Endothelial cell (in vitro differentiated cells): ENCODE measurements around the gene TMEM212. TPM values are rescaled to one million over a fixed set of nuclear protein-coding genes. Genes with fewer than 3 reads are reported as not detected.

Experiments used
- DNase-seq: peaks from one replicate; pipeline ENCODE4 v3.0.0; 2021; ENCODE audit warnings: low spot score
- H3K27ac Mint-ChIP-seq: one replicate; pipeline ENCODE4 v1.8.0; 2021; ENCODE audit warnings: mixed read lengths, inconsistent platforms; ENCODE audit not compliant: unreplicated experiment
- H3K27me3 Mint-ChIP-seq: one replicate; pipeline ENCODE4 v1.8.0; 2021; ENCODE audit warnings: mild to moderate bottlenecking, moderate library complexity, mixed read lengths, inconsistent platforms; ENCODE audit not compliant: unreplicated experiment
- H3K36me3 Mint-ChIP-seq: one replicate; pipeline ENCODE4 v1.8.0; 2021; ENCODE audit warnings: mild to moderate bottlenecking, low read depth, mixed read lengths, inconsistent platforms; ENCODE audit not compliant: unreplicated experiment
- H3K4me1 Mint-ChIP-seq: one replicate; pipeline ENCODE4 v1.8.0; 2021; ENCODE audit warnings: mild to moderate bottlenecking, mixed read lengths, inconsistent platforms; ENCODE audit not compliant: unreplicated experiment
- H3K4me3 Mint-ChIP-seq: one replicate; pipeline ENCODE4 v1.8.0; 2021; ENCODE audit warnings: mild to moderate bottlenecking, mixed read lengths, inconsistent platforms; ENCODE audit not compliant: unreplicated experiment
- H3K9me3 Mint-ChIP-seq: one replicate; pipeline ENCODE4 v1.8.0; 2021; ENCODE audit warnings: mixed read lengths, inconsistent platforms; ENCODE audit not compliant: unreplicated experiment
- CTCF ChIP-seq: fragments of 200-600 bp; sonication (generic); IDR thresholded peaks from one replicate; pipeline ENCODE4 v1.5.0; 2021; ENCODE audit warnings: antibody characterized with exemption; ENCODE audit not compliant: unreplicated experiment
- total RNA-seq: library from RNA; stranded (reverse); fragmentation: NEBNext Ultra II Directional; extraction: Animal tissue kit (Norgen Biotek cat#: 25700); gene quantifications from one replicate; pipeline ENCODE4 v1.2.1, GENCODE V29; 2021; ENCODE audit not compliant: unreplicated experiment

The TMEM212 gene
- total RNA-seq, 1 donor from 2014 or later, result not detected

GRCh38 chr3:171801738-171802589 is 41.2 kb upstream of the TMEM212 start:
- no peak for TF ChIP-seq CTCF
- H3K27me3 Mint-ChIP-seq, result peaks cover 2% of the 10 kb centered on the region
- H3K9me3 Mint-ChIP-seq, result no peaks in the 10 kb centered on the region
- H3K36me3 Mint-ChIP-seq, result peaks cover 11% of the 10 kb centered on the region
- no peak overlapping the region for H3K27ac Mint-ChIP-seq
- no peak for DNase-seq
- H3K4me3 Mint-ChIP-seq, result no peak overlapping the region
- peaks cover 39% of the 10 kb centered on the region for H3K4me1 Mint-ChIP-seq

- Mint-ChIP-seq H3K27ac (no peak overlapping the region), H3K4me3 (no peak overlapping the region), H3K4me1 (peaks cover 45% of the 10 kb centered on the region), H3K36me3 (peaks cover 11% of the 10 kb centered on the region), H3K9me3 (no peaks in the 10 kb centered on the region), H3K27me3 (peaks cover 2% of the 10 kb centered on the region)
- DNase-seq, result no peak
- TF ChIP-seq CTCF, result no peak
Observed at GRCh38 chr3:171802590-171802956, 40.6 kb upstream of the TMEM212 start.

- peaks cover 46% of the 10 kb centered on the region for H3K4me1 Mint-ChIP-seq
- H3K4me3 Mint-ChIP-seq, result no peak overlapping the region
- H3K27ac Mint-ChIP-seq, result no peak overlapping the region
- peaks cover 14% of the 10 kb centered on the region for H3K36me3 Mint-ChIP-seq
- no peak for TF ChIP-seq CTCF
- no peaks in the 10 kb centered on the region for H3K9me3 Mint-ChIP-seq
- H3K27me3 Mint-ChIP-seq, result peaks cover 4% of the 10 kb centered on the region
- DNase-seq, result no peak
Observed at GRCh38 chr3:171803044-171803443, 40.1 kb upstream of the TMEM212 start.

- Mint-ChIP-seq H3K4me3 (no peak overlapping the region), H3K27me3 (peaks cover 11% of the 10 kb centered on the region), H3K27ac (peak overlapping the region; percentile 22), H3K9me3 (no peaks in the 10 kb centered on the region), H3K36me3 (peaks cover 14% of the 10 kb centered on the region), H3K4me1 (peaks cover 46% of the 10 kb centered on the region)
- no peak for TF ChIP-seq CTCF
- no peak for DNase-seq
Observed at GRCh38 chr3:171804618-171805389, 38.3 kb upstream of the TMEM212 start.

- DNase-seq, result no peak
- Mint-ChIP-seq H3K36me3 (peaks cover 14% of the 10 kb centered on the region), H3K27ac (no peak overlapping the region), H3K27me3 (peaks cover 12% of the 10 kb centered on the region), H3K4me3 (no peak overlapping the region), H3K9me3 (no peaks in the 10 kb centered on the region), H3K4me1 (peaks cover 45% of the 10 kb centered on the region)
- TF ChIP-seq CTCF, result no peak
Observed at GRCh38 chr3:171805687-171806086, 37.5 kb upstream of the TMEM212 start.
